GM19455 (cell line): ENCODE measurements around the gene WWOX.
"Not testable (repeated sequence)": the region's sequence is repeated elsewhere in the genome, so short reads cannot be mapped to it uniquely, and the experiment has no call there.

Experiments used
- ATAC-seq: cut with Tn5 transposase; IDR thresholded peaks from one replicate; pipeline ENCODE4 v1.9.1; 2021; ENCODE audit not compliant: unreplicated experiment

Gene WWOX

GRCh38 chr16:79206889-79207288 lies 1107.4 kb downstream of the WWOX start:
- ATAC-seq = no peak

- ATAC-seq = no peak
Observed at GRCh38 chr16:79209308-79209707, 1109.9 kb downstream of the WWOX start.

DNA sequence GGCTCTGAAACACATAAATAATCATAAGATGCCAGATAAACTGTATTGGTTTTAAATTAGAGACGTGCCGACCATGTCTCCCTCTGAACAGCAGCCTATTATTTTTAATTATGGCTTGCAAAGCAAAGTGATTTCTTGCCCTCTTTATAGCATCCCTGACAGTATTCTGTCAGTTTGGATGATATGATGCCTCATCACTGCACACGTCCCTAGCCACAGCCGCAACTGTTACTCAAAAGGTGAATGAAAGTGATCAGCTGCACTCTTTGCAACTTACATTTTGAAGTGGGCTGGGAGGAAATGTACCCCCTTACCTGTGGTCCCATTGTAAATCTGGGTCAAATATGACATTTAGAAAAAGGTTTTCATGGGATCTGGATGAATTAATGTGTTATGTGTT lies 1111.2 kb downstream of the WWOX start:
- ATAC-seq = no peak

- no peak for ATAC-seq
Observed at GRCh38 chr16:79211586-79211985, 1112.1 kb downstream of the WWOX start.

DNA sequence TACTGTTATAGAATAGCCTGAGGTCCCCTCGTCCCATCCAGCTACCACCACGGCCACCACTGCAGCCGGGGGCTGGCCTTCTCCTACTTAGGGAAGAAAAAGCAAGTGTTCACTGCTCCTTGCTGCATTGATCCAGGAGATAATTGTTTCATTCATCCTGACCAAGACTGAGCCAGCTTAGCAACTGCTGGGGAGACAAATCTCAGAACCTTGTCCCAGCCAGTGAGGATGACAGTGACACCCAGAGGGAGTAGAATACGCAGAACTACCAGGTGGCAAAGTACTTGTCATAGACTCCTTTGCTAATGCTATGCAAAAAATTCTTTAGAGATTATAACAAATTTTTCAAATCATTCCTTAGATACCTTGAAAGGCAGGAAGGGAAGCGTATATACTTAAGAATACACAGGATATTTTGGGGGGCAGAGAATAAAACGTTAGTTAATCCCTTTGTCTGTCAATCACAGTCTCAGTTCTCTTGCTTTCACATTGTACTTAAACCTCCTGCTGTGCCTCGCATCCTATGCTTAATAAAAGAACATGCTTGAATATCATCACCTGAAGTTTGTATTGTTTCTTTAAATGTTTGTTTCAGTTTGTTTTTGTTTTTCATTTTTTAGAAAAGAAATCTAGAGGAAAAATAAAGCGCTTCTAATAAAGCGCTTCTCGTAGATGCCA lies 1112.8 kb downstream of the WWOX start:
- ATAC-seq = no peak

GRCh38 chr16:79213214-79213613 lies 1113.8 kb downstream of the WWOX start:
- ATAC-seq = no peak

- ATAC-seq = no peak
Observed at GRCh38 chr16:79215289-79215688, 1115.8 kb downstream of the WWOX start.

- no peak for ATAC-seq
Observed at GRCh38 chr16:79217375-79218011, 1118.0 kb downstream of the WWOX start.

- ATAC-seq = no peak
Observed at GRCh38 chr16:79218351-79218750, 1118.9 kb downstream of the WWOX start.

DNA sequence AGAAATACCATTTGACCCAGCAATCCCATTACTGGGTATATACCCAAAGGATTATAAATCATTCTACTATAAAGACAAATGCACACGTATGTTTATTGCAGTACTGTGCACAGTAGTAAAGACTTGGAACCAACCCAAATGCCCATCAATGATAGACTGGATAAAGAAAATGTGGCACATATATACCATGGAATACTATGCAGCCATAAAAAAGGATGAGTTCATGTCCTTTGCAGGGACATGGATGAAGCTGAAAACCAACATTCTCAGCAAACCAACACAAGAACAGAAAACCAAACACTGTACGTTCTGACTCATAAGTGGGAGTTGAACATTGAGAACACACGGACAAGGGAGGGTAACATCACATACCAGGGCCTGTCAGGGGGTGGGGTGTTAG lies 1126.5 kb downstream of the WWOX start:
- not testable (repeated sequence) for ATAC-seq

- no peak for ATAC-seq
Observed at GRCh38 chr16:79229361-79229760, 1129.9 kb downstream of the WWOX start.

DNA sequence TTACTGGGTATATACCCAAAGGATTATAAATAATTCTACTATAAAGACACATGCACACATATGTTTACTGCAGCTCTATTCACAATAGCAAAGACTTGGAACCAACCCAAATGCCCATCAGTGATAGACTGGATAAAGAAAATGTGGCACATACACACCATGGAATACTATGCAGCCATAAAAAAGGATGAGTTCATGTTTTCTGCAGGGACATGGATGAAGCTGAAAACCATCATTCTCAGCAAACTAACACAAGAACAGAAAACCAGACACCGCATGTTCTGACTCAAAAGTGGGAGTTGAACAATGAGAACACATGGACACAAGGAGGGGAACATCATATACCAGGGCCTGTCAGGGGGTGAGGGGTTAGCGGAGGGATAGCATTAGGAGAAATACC lies 1146.2 kb downstream of the WWOX start:
- ATAC-seq = not testable (repeated sequence)

GRCh38 chr16:79247386-79247785 lies 1147.9 kb downstream of the WWOX start:
- ATAC-seq = no peak

GRCh38 chr16:79248351-79248750 lies 1148.9 kb downstream of the WWOX start:
- no peak for ATAC-seq

- no peak for ATAC-seq
Observed at GRCh38 chr16:79250502-79251098, 1151.1 kb downstream of the WWOX start.

DNA sequence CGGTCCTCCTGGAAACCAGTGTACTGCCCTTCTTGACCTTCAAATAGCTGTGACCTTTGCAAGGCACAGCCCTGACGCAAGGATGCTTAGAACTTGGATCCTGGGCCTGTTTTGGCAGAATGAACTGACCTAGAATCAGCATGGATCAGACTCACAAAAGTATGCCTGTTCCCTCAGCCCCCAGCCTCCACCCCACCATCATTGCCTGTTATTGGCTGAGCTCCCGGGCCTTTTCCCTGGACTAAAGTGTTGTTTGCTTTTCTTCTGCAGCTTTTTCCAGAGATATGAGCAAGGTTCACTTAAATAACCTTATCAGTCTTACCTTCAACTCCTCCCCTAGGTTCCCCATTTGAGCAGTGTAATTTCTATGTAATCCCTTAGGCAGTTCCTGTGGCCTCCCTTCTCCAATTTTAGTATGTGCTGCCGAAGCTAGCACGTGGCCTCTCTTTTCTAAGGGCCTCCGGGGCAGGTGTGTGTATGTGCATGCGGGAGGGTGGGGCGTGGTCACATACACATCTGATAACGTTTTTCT lies 1153.7 kb downstream of the WWOX start:
- no peak for ATAC-seq

DNA sequence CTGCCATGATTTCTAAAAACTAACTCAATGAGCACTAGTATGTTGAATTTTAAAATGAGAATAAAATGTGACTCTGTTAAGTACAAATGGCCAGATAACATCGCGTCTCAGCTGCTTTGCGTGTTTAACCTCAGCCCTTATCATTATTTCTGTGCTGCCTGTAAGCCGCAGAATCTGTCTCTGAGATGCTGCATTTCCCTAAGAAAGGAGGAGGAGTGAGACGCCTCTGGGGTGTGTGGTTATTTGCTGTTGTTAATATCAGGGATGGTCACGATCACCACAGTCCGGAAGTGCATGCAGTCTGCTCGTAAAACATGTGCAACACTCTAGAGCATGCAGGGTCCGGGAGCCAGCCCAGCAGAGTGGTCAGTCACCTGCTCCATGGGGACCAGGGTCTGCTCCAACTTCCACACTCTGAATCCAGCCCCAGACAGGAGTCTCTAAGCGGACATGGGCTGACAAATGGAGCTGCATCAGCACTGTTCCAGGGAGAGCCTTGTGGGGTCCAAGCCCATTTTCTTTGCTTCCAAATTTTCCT lies 1158.6 kb downstream of the WWOX start:
- ATAC-seq = no peak

DNA sequence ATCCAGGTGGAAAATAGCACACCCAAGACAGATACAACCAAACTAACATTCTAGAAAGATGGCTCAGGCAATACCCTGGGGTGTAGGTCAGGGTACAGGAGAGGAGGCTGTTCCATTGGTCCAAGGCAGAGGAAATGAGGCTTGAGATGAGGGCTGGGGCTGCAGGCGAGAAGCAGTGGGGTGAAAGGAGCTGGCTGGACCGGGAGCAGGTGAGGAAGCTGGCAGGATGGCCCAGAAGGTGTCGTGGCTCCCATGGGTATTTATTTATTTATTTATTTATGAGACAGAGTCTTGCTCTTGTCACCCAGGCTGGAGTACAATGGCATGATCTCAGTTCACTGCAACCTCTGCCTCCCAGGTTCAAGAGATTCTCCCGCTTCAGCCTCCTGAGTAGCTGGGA lies 1161.4 kb downstream of the WWOX start:
- ATAC-seq = not testable (repeated sequence)

GRCh38 chr16:79261481-79261940 lies 1162.1 kb downstream of the WWOX start:
- ATAC-seq = no peak

DNA sequence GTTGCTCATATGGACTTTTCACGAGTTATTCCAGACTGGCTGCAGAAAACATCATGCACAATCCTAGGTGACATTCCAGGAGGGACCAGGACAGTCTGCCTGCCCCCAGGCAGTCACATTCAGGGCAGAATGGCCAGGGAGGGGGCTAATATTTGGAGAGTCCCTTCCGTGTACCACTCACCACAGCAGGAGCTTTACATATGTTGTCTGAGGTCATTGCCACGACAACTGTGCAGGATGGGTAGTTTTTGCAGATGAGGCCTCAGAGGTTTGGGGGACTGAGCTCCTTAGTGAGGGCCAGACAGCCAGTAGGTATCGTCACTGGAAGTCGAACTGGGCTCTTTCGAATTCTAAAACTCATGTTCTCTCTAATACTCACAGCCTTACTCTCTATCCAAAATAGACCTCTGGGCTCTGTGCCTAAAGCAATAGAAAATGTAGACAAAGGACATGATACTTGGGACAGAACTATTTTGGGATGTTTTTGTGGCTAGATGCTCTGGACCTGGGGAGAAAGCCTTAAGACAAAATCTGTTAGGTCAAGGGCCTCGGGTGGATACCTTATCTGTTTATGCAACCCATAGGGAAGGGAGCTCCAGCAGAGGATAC lies 1162.6 kb downstream of the WWOX start:
- ATAC-seq = no peak
